Limb (tissue), 2 donors: ENCODE data around the gene FXYD6.

Experiments used
- DNase-seq, 2 donors: peaks; one replicate each; pipeline ENCODE4 v3.0.0-alpha.2; 2016; ENCODE audit errors: extremely low spot score in 2 of 2

Gene FXYD6

GRCh38 chr11:117910941-117911655 is 34.6 kb upstream of the FXYD6 start:
- peak in 1 of 2 donors; percentile 12 for DNase-seq

GRCh38 chr11:117910525-117910924 is 34.1 kb upstream of the FXYD6 start:
- DNase-seq = no peak

GRCh38 chr11:117909611-117910382 is 33.3 kb upstream of the FXYD6 start:
- DNase-seq = peak in 1 of 2 donors; percentile 19

GRCh38 chr11:117908959-117909610 is 32.6 kb upstream of the FXYD6 start:
- DNase-seq = peak in 1 of 2 donors; percentile 13

GRCh38 chr11:117908109-117908895 is 31.8 kb upstream of the FXYD6 start:
- peak in 1 of 2 donors; percentile 18 for DNase-seq

GRCh38 chr11:117907276-117908108 is 31.0 kb upstream of the FXYD6 start:
- DNase-seq = peak; percentile 69 to 81

- no peak for DNase-seq
These were observed 30.3 kb upstream of the FXYD6 start for GRCh38 chr11:117906710-117907109.

- DNase-seq = no peak
These were observed 29.7 kb upstream of the FXYD6 start for GRCh38 chr11:117906126-117906525.

GRCh38 chr11:117905524-117905923 is 29.1 kb upstream of the FXYD6 start:
- peak in 1 of 2 donors; percentile 7 for DNase-seq

GRCh38 chr11:117903505-117904382 is 27.3 kb upstream of the FXYD6 start:
- peak in 1 of 2 donors; percentile 24 for DNase-seq

GRCh38 chr11:117902001-117902845 is 25.8 kb upstream of the FXYD6 start:
- peak in 1 of 2 donors; percentile 12 for DNase-seq

- DNase-seq = peak in 1 of 2 donors; percentile 10
These were observed 25.1 kb upstream of the FXYD6 start for GRCh38 chr11:117901601-117902000.

- peak in 1 of 2 donors; percentile 24 for DNase-seq
These were observed 24.4 kb upstream of the FXYD6 start for GRCh38 chr11:117900720-117901440.

GRCh38 chr11:117900121-117900648 is 23.7 kb upstream of the FXYD6 start:
- peak in 1 of 2 donors; percentile 6 for DNase-seq

- no peak for DNase-seq
These were observed 21.6 kb upstream of the FXYD6 start for GRCh38 chr11:117898059-117898458.

- DNase-seq = no peak
These were observed 16.2 kb upstream of the FXYD6 start for GRCh38 chr11:117892651-117893050.

GRCh38 chr11:117891362-117891761 is 14.9 kb upstream of the FXYD6 start:
- DNase-seq = no peak

- DNase-seq = no peak
These were observed 11.7 kb upstream of the FXYD6 start for GRCh38 chr11:117888139-117888566.
